ENCODE measurements around the gene NAGS.
"Not testable (repeated sequence)": the region's sequence is repeated elsewhere in the genome, so short reads cannot be mapped to it uniquely, and the experiment has no call there.

NAGS gene

DNA sequence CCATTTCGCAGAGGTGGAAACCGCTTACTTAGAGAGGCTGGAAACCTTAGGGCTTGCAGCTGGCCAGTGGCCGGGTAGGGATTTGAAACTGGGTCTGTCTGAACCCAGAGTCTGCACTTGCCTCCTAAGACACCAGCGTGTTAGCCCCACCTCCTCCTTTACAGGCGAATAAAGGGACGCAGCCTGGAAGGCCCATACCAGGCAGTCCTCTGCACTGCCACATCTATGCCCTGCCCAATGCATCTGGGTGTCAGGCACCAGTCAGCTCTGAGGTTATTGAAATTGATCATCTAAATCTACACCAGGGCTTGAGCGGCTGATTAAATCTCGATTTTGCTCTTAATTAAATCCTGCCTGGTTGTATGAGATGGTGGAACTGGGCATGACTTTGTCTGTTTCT, 19.9 kb upstream of the NAGS start:
- DNase-seq = no peak

DNA sequence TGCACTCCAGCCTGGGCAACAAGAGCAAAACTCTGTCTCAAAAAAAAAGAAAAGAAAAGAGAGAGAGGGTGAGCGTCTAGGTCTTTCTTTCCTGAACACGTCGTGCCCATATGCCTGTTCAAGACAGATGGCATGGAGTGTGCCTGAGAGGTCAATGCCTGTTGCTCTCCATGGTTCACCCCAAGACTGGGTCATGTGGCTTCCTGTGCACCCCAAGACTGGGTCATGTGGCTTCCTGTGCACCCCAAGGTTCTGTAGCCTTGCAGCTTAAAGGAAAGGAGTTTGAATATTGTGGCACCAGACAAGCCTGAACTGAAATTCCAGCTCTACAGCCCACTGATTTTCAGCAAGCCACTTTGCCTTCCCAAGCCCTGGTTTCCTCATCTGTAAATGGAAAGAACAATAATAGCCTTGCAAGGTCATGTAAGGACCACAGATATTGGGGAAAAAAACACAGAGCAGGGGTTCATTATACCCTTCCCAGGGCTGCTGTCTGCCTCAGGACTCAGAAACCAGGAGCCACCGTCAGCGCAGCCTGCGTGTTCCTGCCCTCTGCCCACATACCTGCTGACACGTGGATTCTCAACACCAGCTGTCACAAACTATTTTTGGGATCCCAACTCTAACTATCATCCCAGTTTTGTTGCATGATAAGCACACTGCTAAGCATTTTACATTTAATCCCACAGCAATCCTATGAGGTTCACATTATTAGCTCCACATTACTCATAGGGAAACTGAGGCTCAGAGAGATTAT, 18.0 kb upstream of the NAGS start:
- DNase-seq = no peak

DNA sequence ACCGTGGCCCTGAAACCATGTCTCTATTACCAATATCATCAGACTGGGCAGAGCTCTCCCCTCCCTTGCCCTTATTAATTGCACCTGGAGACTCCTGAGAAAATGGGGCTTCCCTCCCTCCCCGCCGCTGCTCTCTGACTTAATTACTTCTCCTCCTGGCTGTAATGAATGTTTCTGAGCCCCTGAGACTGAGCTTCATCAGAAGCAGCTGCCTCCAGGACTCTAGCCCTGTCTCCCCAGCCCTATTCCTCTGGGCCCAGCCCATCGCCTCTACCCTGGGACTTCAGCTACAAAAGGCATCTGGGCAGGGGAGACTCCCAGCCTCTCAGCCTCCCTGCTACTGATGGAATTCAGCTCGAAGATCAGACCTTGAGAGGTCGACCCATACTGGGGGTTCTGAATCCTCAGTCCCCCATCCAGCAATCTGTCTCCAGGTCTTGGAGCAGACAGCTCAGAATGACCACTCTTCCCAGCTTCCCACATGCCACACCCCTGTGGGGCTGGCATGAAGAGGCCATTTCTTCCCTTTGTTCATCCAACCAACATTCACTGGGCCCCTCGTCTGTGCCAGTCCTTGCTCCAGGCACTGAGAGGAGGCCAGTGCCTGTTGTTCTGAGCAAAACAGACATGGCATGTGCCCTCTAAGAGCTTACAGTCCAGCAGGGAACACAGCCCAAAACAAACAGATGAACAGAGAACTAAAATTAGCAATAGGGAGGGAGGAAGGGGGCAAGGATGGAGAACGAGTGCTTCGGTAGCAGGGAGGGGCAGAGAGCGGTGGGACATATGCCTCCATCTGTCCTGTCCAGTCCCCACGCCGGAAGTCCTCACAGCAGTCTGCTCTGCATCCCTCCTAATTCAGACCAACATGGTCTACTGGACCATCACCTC, 17.0 kb upstream of the NAGS start:
- DNase-seq = no peak

DNA sequence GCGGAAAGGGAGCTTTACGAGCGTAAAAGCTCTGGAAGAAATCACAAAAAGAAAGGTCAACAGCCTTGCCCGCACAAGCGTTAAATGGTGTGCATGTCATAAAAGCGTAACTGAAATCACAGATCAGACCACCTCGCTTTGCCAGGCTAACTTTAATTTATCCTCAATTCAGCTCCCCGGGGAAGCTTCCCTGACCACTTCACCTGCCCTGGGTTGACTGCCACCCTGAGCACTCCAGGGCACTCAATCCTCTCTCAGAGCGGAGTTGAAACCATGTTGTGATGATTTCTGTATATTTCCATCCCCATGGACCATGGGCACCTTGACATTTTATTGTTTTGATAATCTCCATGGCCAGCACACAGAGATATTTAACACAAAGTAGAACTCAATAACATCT, 16.1 kb upstream of the NAGS start:
- no peak for DNase-seq

DNA sequence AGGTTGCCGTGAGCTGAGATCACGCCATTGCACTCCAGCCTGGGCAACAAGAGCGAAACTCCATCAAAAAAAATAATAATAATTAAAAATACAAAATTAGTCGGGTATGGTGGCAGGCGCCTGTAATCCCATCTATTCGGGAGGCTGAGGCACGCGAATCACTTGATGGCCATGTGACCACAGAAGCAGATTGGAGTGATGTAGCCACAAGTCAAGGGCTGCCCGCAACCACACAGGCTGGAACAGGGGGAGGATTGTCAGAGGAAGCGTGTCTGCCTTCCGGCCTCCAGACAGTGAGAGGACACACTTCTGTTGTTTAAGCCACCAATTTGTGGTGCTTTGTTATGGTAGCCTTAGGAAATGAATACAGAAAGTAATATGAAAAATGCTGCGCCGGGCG, 11.8 kb upstream of the NAGS start:
- DNase-seq = no peak

DNA sequence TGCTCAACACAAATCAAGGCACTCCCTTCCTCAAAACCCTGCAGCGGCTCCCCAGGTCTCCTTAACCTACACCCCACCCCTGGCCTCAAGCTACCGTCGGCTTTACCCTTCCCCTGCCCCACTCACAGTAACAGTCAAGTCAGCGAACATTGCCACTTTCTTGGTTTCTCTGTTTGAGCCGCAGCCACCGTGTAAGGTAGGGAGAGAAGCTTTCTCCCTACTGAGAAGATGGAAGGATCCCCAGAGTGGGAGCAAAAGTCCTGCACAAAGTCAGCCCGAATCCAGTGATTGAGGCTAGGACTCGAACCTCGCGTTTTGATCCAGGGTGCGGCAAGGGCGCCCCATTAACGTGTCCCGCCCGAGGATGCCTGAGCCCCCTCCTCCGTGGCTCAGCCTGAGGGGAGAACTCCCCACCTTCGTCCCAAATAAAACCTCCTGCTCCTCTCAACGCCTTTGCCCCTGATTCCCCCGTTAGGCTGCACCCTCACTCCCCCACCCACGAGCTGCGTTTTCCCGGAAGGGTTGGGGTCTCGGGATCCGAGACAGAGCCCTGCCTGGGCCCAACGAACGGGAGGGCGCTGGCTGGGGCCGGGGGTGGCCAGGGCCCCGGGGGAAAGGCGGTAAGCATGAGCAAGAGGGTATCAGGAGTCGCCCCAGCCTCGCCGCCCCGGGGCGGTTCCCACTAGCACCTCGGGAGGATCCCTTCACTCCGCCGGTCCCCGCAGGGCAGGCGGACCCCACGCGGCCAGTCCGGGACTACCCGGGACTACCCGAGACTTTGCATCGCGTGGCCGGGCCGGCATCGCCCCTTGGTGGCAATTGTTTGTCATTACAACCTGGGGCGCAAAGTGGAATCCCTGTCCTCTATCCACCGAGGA, 9.9 kb upstream of the NAGS start:
- peak; percentile 82 for DNase-seq

DNA sequence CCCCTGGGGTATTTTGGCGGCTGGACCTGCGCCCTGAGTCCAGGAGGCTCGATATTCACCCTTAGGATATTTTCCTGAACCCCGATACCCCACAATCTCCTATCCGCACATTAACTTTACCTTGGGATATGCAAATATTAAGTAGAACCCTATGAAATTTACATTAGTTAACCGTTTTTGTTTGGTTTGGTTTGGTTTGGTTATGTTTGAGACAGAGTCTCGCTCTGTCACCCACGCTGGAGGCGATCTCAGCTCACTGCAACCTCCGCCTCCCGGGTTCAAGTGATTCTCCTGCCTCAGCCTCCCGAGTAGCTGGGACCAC, 9.3 kb upstream of the NAGS start:
- DNase-seq = no peak

DNA sequence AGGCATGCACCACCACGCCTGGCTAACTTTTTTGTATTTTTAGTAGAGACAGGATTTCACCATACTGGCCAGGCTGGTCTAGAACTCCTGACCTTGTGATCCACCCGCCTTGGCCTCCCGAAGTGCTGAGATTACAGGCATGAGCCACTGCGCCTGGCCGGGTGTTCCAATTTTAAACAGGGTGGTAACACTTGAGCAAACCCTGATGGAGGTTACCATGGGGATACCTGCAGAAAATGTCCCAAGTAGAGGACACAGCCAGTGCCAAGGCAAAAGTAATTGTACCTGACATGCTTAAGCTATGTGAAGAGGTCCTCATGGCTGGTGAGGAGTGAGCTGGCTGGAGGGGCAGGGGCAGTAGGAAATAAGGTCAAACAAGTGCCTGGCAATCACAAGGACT, 7.2 kb upstream of the NAGS start:
- DNase-seq = not testable (repeated sequence)

DNA sequence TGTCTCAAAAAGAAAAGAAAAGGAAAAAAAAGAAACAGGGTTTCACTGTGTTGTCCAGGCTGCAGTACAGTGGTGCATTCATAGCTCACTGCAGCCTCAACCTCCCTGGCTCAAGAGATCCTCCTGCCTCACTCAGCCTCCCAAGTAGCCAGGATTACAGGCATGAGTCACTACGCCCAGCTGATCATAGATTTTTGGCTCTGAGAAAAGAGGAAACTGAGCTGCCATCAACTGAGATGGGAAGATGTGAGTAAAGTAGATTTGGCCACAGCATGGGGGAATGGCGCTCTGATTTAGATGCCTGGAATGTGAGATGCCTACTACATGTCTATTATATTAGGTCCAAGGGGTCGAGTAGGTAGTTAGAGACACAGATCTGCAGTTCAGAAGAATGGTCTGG, 5.9 kb upstream of the NAGS start:
- peak; percentile 74 for DNase-seq

DNA sequence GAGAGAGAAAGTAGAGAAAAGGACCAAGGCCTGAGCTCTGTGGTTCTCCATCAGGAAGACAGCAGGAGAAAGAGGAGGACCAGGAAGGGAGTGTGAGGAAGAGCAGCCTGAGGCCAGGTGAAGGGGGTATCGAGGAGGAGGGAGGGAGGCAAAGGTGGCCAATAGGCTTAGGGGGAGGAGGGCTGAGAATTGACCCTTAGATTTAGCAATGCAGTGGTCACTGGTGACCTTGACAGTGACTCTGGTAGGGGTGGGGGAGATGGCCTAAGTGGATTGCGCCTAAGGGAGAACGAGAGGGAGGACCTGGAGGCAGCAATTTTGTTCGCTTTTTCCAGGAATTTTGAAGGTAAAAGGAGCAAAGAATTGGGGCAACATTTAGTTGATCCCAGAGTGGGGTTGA, 5.4 kb upstream of the NAGS start:
- DNase-seq = no peak

DNA sequence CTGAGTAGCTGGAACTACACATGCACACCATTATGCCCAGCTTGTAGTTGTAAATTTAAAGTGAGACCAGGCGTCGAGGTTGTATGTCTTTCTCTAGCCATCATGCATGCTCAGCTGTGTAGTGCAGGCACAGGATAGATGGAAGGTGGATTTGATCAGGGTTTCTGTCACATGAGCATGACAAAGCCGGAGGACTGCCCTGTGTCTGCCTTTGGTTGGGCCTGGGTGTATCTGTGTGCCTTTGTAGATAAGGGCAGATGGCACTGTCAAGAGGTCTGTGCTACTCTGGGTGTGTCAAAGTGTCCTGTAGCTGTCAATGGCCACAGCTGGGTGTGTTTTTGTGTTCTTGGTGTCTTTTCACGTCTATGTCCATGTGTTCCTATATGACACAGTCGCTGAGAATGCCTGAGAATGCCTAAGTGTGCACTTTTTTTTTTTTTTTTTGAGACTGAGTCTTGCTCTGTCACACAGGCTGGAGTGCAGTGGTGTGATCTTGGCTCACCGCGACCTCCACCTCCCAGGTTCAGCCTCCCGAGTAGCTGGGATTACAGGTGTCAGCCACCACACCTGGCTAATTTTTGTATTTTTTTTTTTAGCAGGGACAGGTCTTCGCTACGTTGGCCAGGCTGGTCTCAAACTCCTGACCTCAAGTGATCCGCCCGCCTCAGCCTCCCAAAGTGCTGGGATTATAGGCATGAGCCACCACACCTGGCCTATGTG, 4.1 kb upstream of the NAGS start:
- peak; percentile 82 for DNase-seq

DNA sequence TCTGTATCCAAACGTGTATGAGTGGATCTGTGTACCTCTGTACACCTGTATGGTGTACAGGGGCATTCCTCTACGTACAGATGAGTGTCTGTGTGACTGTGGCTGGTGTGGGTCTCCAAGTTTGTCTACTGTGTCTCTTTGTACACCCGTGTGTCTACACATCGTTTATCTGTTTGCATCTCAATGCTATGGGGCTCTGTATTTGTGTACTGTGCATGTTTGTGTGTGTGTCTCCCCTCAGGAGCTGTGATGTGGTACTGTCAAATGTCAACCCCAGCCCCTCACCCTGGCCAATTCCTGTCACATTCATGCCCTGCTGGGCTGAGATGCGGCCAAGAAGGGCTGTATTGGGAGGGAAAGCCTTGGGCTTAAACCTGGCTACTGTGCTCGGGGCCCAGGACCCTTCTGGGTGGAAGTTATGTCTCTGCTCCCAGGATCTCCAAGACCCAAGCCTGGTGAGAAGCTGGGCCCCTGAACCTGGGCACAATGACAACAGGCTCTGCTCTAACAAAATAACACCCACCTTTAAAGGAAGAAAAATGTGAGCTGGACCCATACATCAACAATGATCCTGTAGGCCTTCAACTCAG, 3.5 kb upstream of the NAGS start:
- DNase-seq = no peak

DNA sequence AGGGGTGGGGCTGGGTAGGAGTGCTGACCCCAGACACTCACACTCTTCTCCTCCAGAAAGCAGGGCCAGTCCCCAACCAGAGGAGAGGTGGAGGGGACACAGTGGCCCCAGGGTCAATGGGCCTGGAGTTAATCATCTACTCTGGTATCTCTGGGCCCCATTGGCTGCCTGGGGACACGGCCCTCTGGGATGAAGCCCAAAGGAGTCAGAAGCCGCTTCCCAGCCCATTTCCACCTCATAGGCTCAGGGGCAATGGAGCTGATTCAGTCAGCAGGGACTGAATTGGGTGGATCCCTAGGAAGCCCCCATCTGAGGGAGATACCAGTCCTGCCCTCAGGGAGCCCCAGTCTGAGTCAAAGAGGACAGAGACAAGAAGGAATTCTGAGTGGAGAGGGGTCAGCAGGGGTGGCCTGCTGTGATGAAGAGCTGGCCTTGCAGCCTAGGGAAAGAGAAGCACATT, 2.9 kb upstream of the NAGS start:
- no peak for DNase-seq

DNA sequence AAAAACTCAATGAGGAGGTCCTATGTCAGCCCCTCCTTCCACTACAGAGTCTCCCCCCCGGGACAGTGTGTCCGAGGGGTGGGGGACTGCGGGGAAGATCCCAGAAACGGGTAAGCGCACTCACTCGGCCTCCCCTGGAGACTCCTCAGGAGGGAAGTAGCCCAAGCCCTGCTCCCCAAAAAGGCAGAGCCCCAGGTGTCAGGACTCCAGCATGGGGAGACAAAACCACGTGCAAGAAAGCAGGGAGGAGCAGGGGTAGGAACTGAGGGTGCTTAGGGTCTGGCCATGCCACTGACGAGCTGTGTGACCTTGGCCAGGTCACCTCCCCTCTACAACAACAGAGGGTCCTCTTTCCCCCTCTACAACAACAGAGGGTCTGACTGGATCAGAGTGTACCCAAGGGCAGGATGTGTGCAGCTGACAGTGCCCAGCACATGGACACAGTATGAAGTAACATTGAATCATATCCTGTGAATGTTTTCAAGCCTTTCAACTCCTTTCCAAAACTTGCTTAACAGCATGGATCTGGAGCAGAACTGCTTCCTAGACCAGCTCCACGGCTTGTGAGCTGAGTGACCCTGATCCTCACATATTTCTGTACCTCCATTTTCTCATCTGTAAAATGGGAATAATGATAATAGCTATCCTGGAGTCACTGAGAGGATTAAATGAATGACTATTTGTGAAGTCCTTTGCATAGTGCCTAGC, 2.1 kb upstream of the NAGS start:
- DNase-seq = no peak

DNA sequence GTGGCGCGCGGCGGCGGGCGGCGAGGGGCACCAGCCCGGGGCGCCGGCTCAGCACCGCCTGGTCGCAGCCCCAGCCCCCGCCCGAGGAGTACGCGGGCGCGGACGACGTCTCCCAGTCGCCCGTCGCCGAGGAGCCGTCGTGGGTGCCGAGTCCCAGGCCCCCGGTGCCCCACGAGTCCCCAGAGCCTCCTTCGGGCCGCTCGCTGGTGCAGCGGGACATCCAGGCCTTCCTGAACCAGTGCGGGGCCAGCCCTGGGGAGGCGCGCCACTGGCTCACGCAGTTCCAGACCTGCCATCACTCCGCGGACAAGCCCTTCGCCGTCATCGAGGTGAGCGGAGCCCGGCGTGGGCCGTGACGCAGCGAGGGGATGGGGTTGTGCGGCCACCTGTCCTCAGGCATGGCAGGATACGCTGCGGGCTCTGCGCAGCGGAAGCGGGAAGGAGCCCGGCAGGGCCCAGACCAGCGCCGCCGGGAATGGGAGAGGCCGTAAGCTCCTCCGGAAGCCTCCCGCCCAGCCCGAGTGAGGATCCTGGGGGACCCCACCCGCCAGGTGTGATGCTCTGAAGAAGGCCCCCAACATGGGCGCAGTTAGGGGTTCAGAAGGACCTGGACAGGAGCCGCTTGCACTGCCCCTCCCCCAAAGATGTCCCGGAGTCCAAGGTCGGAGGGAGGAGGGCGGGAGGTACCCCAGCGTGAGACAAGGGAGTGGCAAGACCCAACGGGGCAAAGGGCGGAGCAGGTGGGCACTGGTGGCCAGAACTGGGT, 522 bp downstream of the NAGS start:
- no peak for DNase-seq

DNA sequence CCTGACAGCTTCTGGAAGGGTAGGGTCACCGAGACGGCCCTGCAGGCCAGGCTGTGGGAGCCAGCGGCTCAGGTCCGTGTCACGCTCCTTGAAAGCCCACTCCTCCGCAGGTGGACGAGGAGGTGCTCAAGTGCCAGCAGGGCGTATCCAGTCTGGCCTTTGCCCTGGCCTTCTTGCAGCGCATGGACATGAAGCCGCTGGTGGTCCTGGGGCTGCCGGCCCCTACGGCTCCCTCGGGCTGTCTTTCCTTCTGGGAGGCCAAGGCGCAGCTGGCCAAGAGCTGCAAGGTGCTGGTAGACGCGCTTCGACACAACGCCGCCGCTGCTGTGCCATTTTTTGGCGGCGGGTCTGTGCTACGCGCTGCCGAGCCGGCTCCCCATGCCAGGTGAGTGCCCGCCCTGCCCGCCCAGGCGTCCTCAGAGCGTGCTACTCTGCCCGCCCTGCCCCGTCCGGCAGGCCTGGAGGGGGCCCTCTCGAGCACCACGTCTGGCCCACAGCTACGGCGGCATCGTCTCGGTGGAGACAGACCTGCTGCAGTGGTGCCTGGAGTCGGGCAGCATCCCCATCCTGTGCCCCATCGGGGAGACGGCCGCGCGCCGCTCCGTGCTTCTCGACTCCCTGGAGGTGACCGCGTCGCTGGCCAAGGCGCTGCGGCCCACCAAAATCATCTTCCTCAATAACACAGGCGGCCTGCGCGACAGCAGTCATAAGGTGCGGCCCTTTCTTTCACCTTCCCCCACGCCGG, 1.3 kb downstream of the NAGS start:
- DNase-seq = no peak

DNA sequence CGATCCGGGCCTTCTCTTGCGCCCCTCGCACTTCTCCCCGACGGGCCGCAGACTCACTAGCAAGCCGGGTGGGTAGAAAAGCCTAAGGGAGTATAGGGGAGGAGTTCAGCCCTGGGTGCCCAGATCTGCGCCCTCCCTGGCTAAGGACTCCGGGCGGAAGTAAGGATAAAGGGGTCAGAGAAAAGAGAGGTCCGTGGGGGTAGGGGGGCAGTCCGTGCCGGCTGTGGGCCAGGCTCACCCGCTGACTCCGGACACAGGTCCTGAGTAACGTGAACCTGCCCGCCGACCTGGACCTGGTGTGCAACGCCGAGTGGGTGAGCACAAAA, 1.8 kb downstream of the NAGS start:
- DNase-seq = no peak

DNA sequence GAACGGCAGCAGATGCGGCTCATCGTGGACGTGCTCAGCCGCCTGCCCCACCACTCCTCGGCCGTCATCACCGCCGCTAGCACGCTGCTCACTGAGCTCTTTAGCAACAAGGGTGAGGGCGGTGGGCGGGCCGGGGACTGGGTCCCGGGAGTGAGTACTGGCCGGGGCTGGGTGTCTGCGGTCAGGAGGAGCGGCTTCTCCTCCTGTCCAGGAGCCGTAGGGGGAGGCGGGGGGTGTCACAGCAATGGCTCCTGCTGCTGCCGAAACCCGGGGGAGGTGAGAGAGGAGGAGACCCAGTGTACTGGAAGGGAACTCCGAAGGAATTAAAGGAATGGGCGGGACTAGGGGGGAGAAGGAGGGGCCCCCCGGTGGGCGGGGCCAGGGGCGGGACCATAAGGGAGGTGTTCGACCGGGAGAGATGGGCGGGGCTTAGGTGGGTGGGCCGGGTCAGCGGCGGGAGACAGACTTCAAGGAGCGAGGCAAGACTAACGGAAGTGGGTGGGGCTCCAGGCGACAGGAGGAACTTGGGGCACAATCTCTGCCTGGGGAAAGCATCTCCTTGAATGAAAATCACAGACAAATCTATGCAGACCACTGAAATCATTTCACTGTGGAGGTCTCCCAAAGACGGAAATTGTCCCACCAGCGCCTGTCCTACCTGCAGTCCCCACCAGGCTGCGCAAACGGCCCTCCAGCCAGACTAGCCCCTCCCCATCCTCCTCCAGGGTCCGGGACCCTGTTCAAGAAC, 2.4 kb downstream of the NAGS start:
- peak; percentile 99 for DNase-seq
